Measurements from ENCODE around the gene CLBA1. TPM values are rescaled to one million over a fixed set of nuclear protein-coding genes. Genes with fewer than 3 reads are reported as not detected.

Gene CLBA1
- total and polyA plus RNA-seq, 9 of the 15 experiments (the other 6 are each of a cell fraction or from before 2014, with no cell fraction given): 0.04 to 3.9 (median 2.6) TPM

DNA sequence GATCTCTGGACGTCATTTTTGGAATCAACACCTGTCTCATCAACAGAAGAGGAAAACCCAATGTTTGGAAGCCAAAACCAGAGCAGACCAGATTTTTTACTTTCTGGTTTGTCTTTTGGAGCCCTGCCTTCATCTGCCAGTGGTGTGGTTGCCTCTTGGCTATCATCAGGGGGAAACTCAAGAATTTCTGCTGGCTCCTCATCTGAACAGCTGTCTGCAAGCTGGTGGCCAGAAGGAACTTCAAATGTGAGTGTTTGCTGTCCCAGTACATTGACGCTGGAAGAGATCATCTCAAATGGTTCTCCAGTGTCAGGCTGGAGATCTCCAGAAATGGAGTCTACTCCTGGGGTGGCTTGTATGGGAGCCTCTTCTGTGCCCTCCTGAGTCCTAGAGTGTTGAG lies 47.2 kb upstream of the CLBA1 start:
- Histone ChIP-seq H3K27me3 (ENCODE audit: control insufficient read depth in 2 of 2, insufficient read depth in 2 of 2, low read length in 2 of 2) (peaks cover 5 to 59% of the 10 kb centered on the region in 2 experiments; a peak in 4 of 5 replicates), H3K27ac (ENCODE audit: extremely low read depth, low read depth, low read length) (no peak overlapping the region), H3K4me3 (no peak overlapping the region), H3K4me2 (ENCODE audit: insufficient read depth, low read length) (no peak overlapping the region), H3K9me3 (replicated peaks; ENCODE audit: control insufficient read depth, insufficient read depth, low read depth, low read length) (no peaks in the 10 kb centered on the region), H3K9ac (ENCODE audit: insufficient read depth in 1 of 2, low read depth in 2 of 2, low read length in 2 of 2) (no peak overlapping the region), H4K20me1 (replicated peaks; ENCODE audit: control insufficient read depth, insufficient read depth, low read length) (no peaks in the 10 kb centered on the region; the same call in 1 of the 2 replicates), H3K9me1 (ENCODE audit: control insufficient read depth, insufficient read depth, low read length) (no peaks in the 10 kb centered on the region), H2AFZ (ENCODE audit: low read depth, low read length) (no peak overlapping the region), H3K36me3 (ENCODE audit: control insufficient read depth, insufficient read depth, low read length) (no peaks in the 10 kb centered on the region), H3K4me1 (replicated peaks in 1 of 2; ENCODE audit: control insufficient read depth in 2 of 2, insufficient read depth in 2 of 2, low read length in 2 of 2) (no peaks in the 10 kb centered on the region; a peak in 1 of 5 replicates), H3K79me2 (ENCODE audit: control insufficient read depth, insufficient read depth, low read length) (no peaks in the 10 kb centered on the region)
- no TSS peak for BruUV-seq (replicated peaks)
- DNase-seq (ENCODE audit: extremely low read depth in 1 of 4, low spot score in 3 of 4) (no peak), FAIRE-seq (no peak), ATAC-seq (no peak)
- ChIA-PET CTCF (ENCODE audit: low intra/inter-chr PET ratio) (no interaction called here), POLR2A (no interaction called here)
- in situ Hi-C loops (cut with MboI): no loop called here
- WGBS (ENCODE audit: insufficient coverage, low coverage, missing lambda C conversion rate): 0% methylated on average over 2 of the region's 2 CpGs
- no peak for TF ChIP-seq ZBTB17 (CRISPR knock-in tag; IDR thresholded peaks at IDR 0.05)
- TF ChIP-seq, protein P1, sequence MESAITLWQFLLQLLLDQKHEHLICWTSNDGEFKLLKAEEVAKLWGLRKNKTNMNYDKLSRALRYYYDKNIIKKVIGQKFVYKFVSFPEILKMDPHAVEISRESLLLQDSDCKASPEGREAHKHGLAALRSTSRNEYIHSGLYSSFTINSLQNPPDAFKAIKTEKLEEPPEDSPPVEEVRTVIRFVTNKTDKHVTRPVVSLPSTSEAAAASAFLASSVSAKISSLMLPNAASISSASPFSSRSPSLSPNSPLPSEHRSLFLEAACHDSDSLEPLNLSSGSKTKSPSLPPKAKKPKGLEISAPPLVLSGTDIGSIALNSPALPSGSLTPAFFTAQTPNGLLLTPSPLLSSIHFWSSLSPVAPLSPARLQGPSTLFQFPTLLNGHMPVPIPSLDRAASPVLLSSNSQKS (CRISPR knock-in tag; IDR thresholded peaks at IDR 0.05): no peak
- intact Hi-C loops (cut with micrococcal nuclease): no loop called here

GRCh38 chr14:104938960-104939359 lies 46.6 kb upstream of the CLBA1 start:
- BruUV-seq (replicated peaks): no TSS peak
- H3K4me3 ChIP-seq: no peak overlapping the region
- no peaks in the 10 kb centered on the region for H3K36me3 ChIP-seq (ENCODE audit: control insufficient read depth, insufficient read depth, low read length)
- H3K4me1 ChIP-seq (replicated peaks in 1 of 2; ENCODE audit: control insufficient read depth in 2 of 2, insufficient read depth in 2 of 2, low read length in 2 of 2): no peaks in the 10 kb centered on the region; a peak in 1 of 5 replicates
- no peak overlapping the region for H3K4me2 ChIP-seq (ENCODE audit: insufficient read depth, low read length)
- H4K20me1 ChIP-seq (replicated peaks; ENCODE audit: control insufficient read depth, insufficient read depth, low read length): no peaks in the 10 kb centered on the region; the same call in 1 of the 2 replicates
- no peak overlapping the region for H2AFZ ChIP-seq (ENCODE audit: low read depth, low read length)
- FAIRE-seq (no peak), ATAC-seq (no peak), DNase-seq (ENCODE audit: extremely low read depth in 1 of 4, low spot score in 3 of 4) (no peak)
- peaks cover 5 to 59% of the 10 kb centered on the region in 2 experiments; a peak in 4 of 5 replicates for H3K27me3 ChIP-seq (ENCODE audit: control insufficient read depth in 2 of 2, insufficient read depth in 2 of 2, low read length in 2 of 2)
- WGBS (ENCODE audit: insufficient coverage, low coverage, missing lambda C conversion rate): no CpG with 5 or more reads among the region's 1 CpG
- no peak overlapping the region for H3K9ac ChIP-seq (ENCODE audit: insufficient read depth in 1 of 2, low read depth in 2 of 2, low read length in 2 of 2)
- H3K27ac ChIP-seq (ENCODE audit: extremely low read depth, low read depth, low read length): no peak overlapping the region
- ChIA-PET CTCF (ENCODE audit: low intra/inter-chr PET ratio) (no interaction called here), POLR2A (interaction anchor here (0.6 to 0.7 kb wide), 2 partner anchors 11 to 33 kb away, joined by 3 read pairs; no protein-coding TSS in a partner anchor)
- intact Hi-C loops (cut with micrococcal nuclease): no loop called here
- H3K9me1 ChIP-seq (ENCODE audit: control insufficient read depth, insufficient read depth, low read length): no peaks in the 10 kb centered on the region
- no peaks in the 10 kb centered on the region for H3K79me2 ChIP-seq (ENCODE audit: control insufficient read depth, insufficient read depth, low read length)
- H3K9me3 ChIP-seq (replicated peaks; ENCODE audit: control insufficient read depth, insufficient read depth, low read depth, low read length): no peaks in the 10 kb centered on the region
- TF ChIP-seq LEF1 (IDR thresholded peaks at IDR 0.05) (no peak), ARID4B (CRISPR knock-in tag; IDR thresholded peaks at IDR 0.05) (no peak), ZNF212 (CRISPR knock-in tag; IDR thresholded peaks at IDR 0.05) (no peak), MCM2 (IDR thresholded peaks at IDR 0.05; ENCODE audit: low read depth) (no peak)
- TF ChIP-seq, protein P2, sequence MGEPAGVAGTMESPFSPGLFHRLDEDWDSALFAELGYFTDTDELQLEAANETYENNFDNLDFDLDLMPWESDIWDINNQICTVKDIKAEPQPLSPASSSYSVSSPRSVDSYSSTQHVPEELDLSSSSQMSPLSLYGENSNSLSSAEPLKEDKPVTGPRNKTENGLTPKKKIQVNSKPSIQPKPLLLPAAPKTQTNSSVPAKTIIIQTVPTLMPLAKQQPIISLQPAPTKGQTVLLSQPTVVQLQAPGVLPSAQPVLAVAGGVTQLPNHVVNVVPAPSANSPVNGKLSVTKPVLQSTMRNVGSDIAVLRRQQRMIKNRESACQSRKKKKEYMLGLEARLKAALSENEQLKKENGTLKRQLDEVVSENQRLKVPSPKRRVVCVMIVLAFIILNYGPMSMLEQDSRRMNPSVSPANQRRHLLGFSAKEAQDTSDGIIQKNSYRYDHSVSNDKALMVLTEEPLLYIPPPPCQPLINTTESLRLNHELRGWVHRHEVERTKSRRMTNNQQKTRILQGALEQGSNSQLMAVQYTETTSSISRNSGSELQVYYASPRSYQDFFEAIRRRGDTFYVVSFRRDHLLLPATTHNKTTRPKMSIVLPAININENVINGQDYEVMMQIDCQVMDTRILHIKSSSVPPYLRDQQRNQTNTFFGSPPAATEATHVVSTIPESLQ (CRISPR knock-in tag; IDR thresholded peaks at IDR 0.05): no peak
- in situ Hi-C loops (cut with MboI): no loop called here

Measured in K562 (cell line).